ENCODE results near the gene CUL1.

CUL1 gene

GRCh38 chr7:148750442-148751355, 52.0 kb downstream of the CUL1 start:
- ChIA-PET CTCF (interaction anchor here (1.3 kb wide), 1 partner anchor 13 kb away, joined by 3 read pairs; no protein-coding TSS in a partner anchor), POLR2A (no interaction called here)
- peaks cover 2 to 25% (median 8%) of the 10 kb centered on the region in 4 experiments for H3K36me3 ChIP-seq (ENCODE audit: control insufficient read depth in 4 of 4, insufficient read depth in 4 of 4, low read length in 3 of 4)
- H3K4me3 ChIP-seq (ENCODE audit: control insufficient read depth in 1 of 7, extremely low read depth in 1 of 7, insufficient read depth in 4 of 7, low read depth in 2 of 7, low read length in 6 of 7) = no peak overlapping the region
- no peaks in the 10 kb centered on the region for H3K27me3 ChIP-seq (replicated peaks in 2 of 5; ENCODE audit: control insufficient read depth in 4 of 5, insufficient read depth in 5 of 5, low read length in 4 of 5)
- WGBS (ENCODE audit: insufficient coverage) = 93% methylated on average over 2 of the region's 8 CpGs
- H3K4me1 ChIP-seq (ENCODE audit: control extremely low read depth in 1 of 4, control insufficient read depth in 4 of 4, insufficient read depth in 4 of 4, low read length in 3 of 4) = no peaks in the 10 kb centered on the region
- no peak for DNase-seq
- H3K27ac ChIP-seq (ENCODE audit: insufficient read depth in 1 of 2, low read depth in 1 of 2, low read length in 2 of 2, poor library complexity in 1 of 2, severe bottlenecking in 2 of 2) = no peak overlapping the region
- no peaks in the 10 kb centered on the region for H3K9me3 ChIP-seq (ENCODE audit: control extremely low read depth in 1 of 5, control insufficient read depth in 4 of 5, insufficient read depth in 2 of 5, low read depth in 1 of 5, low read length in 4 of 5)

DNA sequence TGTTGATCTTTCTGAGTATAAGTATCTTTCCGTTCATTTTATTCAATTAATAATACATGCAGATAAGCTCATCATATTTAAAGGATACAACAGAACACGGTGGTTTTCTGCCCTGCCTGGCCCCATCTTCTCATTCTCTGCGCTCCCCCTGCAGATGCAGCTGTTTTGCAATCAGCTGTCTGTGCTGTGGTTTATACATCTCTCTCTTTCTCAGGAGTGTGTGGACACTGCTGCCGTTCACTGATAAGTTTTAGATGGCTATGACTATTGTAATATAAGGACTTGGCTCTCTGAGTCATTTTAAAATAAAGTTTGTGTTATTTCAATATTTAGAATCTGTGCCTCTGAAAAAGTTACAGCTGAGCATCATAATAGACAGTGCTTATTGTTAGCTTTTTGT, 54.5 kb downstream of the CUL1 start:
- CTCF ChIA-PET = interaction anchor here (0.9 to 1.7 kb wide), 3 partner anchors 12 to 22 kb away, joined by 3 read pairs; no protein-coding TSS in a partner anchor
- Histone ChIP-seq H3K9me3 (ENCODE audit: control extremely low read depth in 1 of 5, control insufficient read depth in 4 of 5, insufficient read depth in 2 of 5, low read depth in 1 of 5, low read length in 4 of 5) (no peaks in the 10 kb centered on the region), H3K27me3 (replicated peaks in 2 of 5; ENCODE audit: control insufficient read depth in 4 of 5, insufficient read depth in 5 of 5, low read length in 4 of 5) (no peaks in the 10 kb centered on the region), H3K4me3 (ENCODE audit: control insufficient read depth in 1 of 7, extremely low read depth in 1 of 7, insufficient read depth in 4 of 7, low read depth in 2 of 7, low read length in 6 of 7) (no peak overlapping the region), H3K4me1 (ENCODE audit: control extremely low read depth in 1 of 4, control insufficient read depth in 4 of 4, insufficient read depth in 4 of 4, low read length in 3 of 4) (no peaks in the 10 kb centered on the region), H3K36me3 (ENCODE audit: control insufficient read depth in 4 of 4, insufficient read depth in 4 of 4, low read length in 3 of 4) (peaks cover 2 to 35% (median 22%) of the 10 kb centered on the region in 4 experiments), H3K27ac (ENCODE audit: insufficient read depth in 1 of 2, low read depth in 1 of 2, low read length in 2 of 2, poor library complexity in 1 of 2, severe bottlenecking in 2 of 2) (no peak overlapping the region)
- POLR2A ChIA-PET = no interaction called here
- peak; percentile 16 to 78 (median 53) for DNase-seq
- 92% methylated on average over 2 of the region's 4 CpGs for WGBS (ENCODE audit: insufficient coverage)

DNA sequence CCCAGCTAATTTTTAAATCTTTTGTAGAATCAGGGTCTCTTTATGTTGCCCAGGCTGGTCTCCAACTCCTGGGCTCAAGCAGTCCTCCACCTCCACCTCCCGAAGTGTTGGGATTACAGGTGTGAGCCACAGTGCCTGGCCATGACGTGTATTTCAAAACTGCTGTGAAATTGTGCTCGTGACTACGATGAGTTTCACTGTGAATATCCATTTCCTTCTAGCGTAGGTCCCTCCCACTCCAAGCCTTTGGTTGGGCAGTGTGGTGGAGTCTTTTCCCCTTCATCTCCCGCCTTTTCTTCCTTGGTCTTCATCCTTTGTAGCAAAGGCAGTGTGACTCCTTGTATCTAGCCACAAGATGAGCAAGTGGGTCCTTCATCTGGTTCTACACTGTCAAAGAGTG, 56.2 kb downstream of the CUL1 start:
- Histone ChIP-seq H3K36me3 (ENCODE audit: control insufficient read depth in 4 of 4, insufficient read depth in 4 of 4, low read length in 3 of 4) (peaks cover 4 to 44% (median 26%) of the 10 kb centered on the region in 4 experiments), H3K9me3 (ENCODE audit: control extremely low read depth in 1 of 5, control insufficient read depth in 4 of 5, insufficient read depth in 2 of 5, low read depth in 1 of 5, low read length in 4 of 5) (no peaks in the 10 kb centered on the region), H3K4me3 (ENCODE audit: control insufficient read depth in 1 of 7, extremely low read depth in 1 of 7, insufficient read depth in 4 of 7, low read depth in 2 of 7, low read length in 6 of 7) (no peak overlapping the region), H3K27ac (ENCODE audit: insufficient read depth in 1 of 2, low read depth in 1 of 2, low read length in 2 of 2, poor library complexity in 1 of 2, severe bottlenecking in 2 of 2) (no peak overlapping the region), H3K27me3 (replicated peaks in 2 of 5; ENCODE audit: control insufficient read depth in 4 of 5, insufficient read depth in 5 of 5, low read length in 4 of 5) (no peaks in the 10 kb centered on the region), H3K4me1 (ENCODE audit: control extremely low read depth in 1 of 4, control insufficient read depth in 4 of 4, insufficient read depth in 4 of 4, low read length in 3 of 4) (no peaks in the 10 kb centered on the region)
- ChIA-PET CTCF (no interaction called here), POLR2A (no interaction called here)
- WGBS (ENCODE audit: insufficient coverage) = 100% methylated on average over 4 of the region's 6 CpGs
- no peak for DNase-seq

DNA sequence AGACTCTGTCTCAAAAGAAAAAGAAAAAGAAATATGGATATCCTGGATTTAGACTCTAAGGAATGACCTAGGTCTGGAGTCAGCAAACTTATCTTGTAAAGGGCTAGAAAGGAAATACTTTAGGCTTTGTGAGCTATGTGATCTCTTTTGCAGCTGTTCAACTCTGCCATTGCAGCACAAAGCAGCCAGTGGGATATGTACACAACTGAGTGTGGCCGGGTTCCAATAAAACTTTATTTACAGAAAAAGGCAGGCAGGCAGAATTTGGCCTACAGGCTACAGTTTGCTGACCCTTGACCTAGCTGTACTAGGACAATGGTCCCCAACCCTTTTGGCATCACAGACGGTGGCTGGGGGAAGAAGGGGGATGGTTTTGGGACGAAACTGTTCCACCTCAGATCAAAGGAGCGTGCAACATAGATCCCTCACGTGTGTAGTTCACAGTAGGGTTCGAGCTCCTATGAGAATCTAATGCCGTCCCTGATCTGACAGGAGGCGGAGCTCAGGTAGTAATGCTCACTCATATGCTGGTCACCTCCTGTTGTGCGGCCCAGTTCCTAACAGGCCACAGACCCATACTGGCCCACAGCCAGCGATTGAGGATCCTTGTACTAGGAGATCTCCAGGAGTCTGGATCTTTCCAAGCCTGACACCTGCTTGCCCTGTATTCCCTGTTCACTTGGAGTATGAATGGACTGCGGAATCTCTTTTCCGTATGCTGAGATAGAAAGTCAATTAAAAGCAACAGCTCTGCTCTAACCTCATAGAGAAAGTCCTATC, 63.0 kb downstream of the CUL1 start:
- no peaks in the 10 kb centered on the region for H3K4me1 ChIP-seq (ENCODE audit: control extremely low read depth in 1 of 4, control insufficient read depth in 4 of 4, insufficient read depth in 4 of 4, low read length in 3 of 4)
- no peak overlapping the region for H3K27ac ChIP-seq (ENCODE audit: insufficient read depth in 1 of 2, low read depth in 1 of 2, low read length in 2 of 2, poor library complexity in 1 of 2, severe bottlenecking in 2 of 2)
- no peak for DNase-seq
- WGBS (ENCODE audit: insufficient coverage) = 97% methylated on average over 6 of the region's 12 CpGs
- no peaks in the 10 kb centered on the region for H3K27me3 ChIP-seq (replicated peaks in 2 of 5; ENCODE audit: control insufficient read depth in 4 of 5, insufficient read depth in 5 of 5, low read length in 4 of 5)
- CTCF ChIA-PET = interaction anchor here (1.9 kb wide), 1 partner anchor 8 kb away, joined by 7 read pairs; no protein-coding TSS in a partner anchor
- no peaks in the 10 kb centered on the region for H3K9me3 ChIP-seq (ENCODE audit: control extremely low read depth in 1 of 5, control insufficient read depth in 4 of 5, insufficient read depth in 2 of 5, low read depth in 1 of 5, low read length in 4 of 5)
- H3K36me3 ChIP-seq (ENCODE audit: control insufficient read depth in 4 of 4, insufficient read depth in 4 of 4, low read length in 3 of 4) = peaks cover 16 to 69% (median 38%) of the 10 kb centered on the region in 4 experiments
- POLR2A ChIA-PET = no interaction called here
- H3K4me3 ChIP-seq (ENCODE audit: control insufficient read depth in 1 of 7, extremely low read depth in 1 of 7, insufficient read depth in 4 of 7, low read depth in 2 of 7, low read length in 6 of 7) = no peak overlapping the region

- ChIA-PET POLR2A (no interaction called here), CTCF (interaction anchor here (1.1 to 2.3 kb wide), 5 partner anchors 10 to 189 kb away, joined by 3 to 9 read pairs (median 3); no protein-coding TSS in a partner anchor)
- Histone ChIP-seq H3K27ac (ENCODE audit: insufficient read depth in 1 of 2, low read depth in 1 of 2, low read length in 2 of 2, poor library complexity in 1 of 2, severe bottlenecking in 2 of 2) (no peak overlapping the region), H3K36me3 (ENCODE audit: control insufficient read depth in 4 of 4, insufficient read depth in 4 of 4, low read length in 3 of 4) (peaks cover 17 to 61% (median 38%) of the 10 kb centered on the region in 4 experiments), H3K4me1 (ENCODE audit: control extremely low read depth in 1 of 4, control insufficient read depth in 4 of 4, insufficient read depth in 4 of 4, low read length in 3 of 4) (no peaks in the 10 kb centered on the region), H3K27me3 (replicated peaks in 2 of 5; ENCODE audit: control insufficient read depth in 4 of 5, insufficient read depth in 5 of 5, low read length in 4 of 5) (no peaks in the 10 kb centered on the region), H3K4me3 (ENCODE audit: control insufficient read depth in 1 of 7, extremely low read depth in 1 of 7, insufficient read depth in 4 of 7, low read depth in 2 of 7, low read length in 6 of 7) (no peak overlapping the region), H3K9me3 (ENCODE audit: control extremely low read depth in 1 of 5, control insufficient read depth in 4 of 5, insufficient read depth in 2 of 5, low read depth in 1 of 5, low read length in 4 of 5) (no peaks in the 10 kb centered on the region)
- DNase-seq = no peak
These were observed 64.9 kb downstream of the CUL1 start for GRCh38 chr7:148763622-148764021.

GRCh38 chr7:148770004-148770403, 71.3 kb downstream of the CUL1 start:
- Histone ChIP-seq H3K36me3 (ENCODE audit: control insufficient read depth in 4 of 4, insufficient read depth in 4 of 4, low read length in 3 of 4) (peaks cover 5 to 61% (median 41%) of the 10 kb centered on the region in 4 experiments), H3K9me3 (ENCODE audit: control extremely low read depth in 1 of 5, control insufficient read depth in 4 of 5, insufficient read depth in 2 of 5, low read depth in 1 of 5, low read length in 4 of 5) (no peaks in the 10 kb centered on the region), H3K4me1 (ENCODE audit: control extremely low read depth in 1 of 4, control insufficient read depth in 4 of 4, insufficient read depth in 4 of 4, low read length in 3 of 4) (peaks cover 4 to 16% (median 14%) of the 10 kb centered on the region in 4 experiments), H3K27ac (ENCODE audit: insufficient read depth in 1 of 2, low read depth in 1 of 2, low read length in 2 of 2, poor library complexity in 1 of 2, severe bottlenecking in 2 of 2) (no peak overlapping the region), H3K4me3 (ENCODE audit: control insufficient read depth in 1 of 7, extremely low read depth in 1 of 7, insufficient read depth in 4 of 7, low read depth in 2 of 7, low read length in 6 of 7) (no peak overlapping the region), H3K27me3 (replicated peaks in 2 of 5; ENCODE audit: control insufficient read depth in 4 of 5, insufficient read depth in 5 of 5, low read length in 4 of 5) (no peaks in the 10 kb centered on the region)
- ChIA-PET POLR2A (no interaction called here), CTCF (interaction anchor here (0.9 to 1.7 kb wide), 3 partner anchors 9 to 103 kb away, joined by 3 to 7 read pairs (median 4); no protein-coding TSS in a partner anchor)
- 100% methylated on average over 1 of the region's 6 CpGs for WGBS (ENCODE audit: insufficient coverage)
- DNase-seq = no peak

Measured in common myeloid progenitor, CD34-positive (primary cell).